Osteocyte (in vitro differentiated cells): ENCODE measurements around the gene PTPN1. TPM values are rescaled to one million over a fixed set of nuclear protein-coding genes. Genes with fewer than 3 reads are reported as not detected.
"Not testable (repeated sequence)": the region's sequence is repeated elsewhere in the genome, so short reads cannot be mapped to it uniquely, and the experiment has no call there.

Source experiments
- DNase-seq: peaks from one replicate; pipeline ENCODE4 v3.0.0; 2021; ENCODE audit warnings: mixed read lengths; ENCODE audit not compliant: unreplicated experiment; ENCODE audit errors: extremely low spot score
- H3K27ac Mint-ChIP-seq: one replicate; pipeline ENCODE4 v1.8.0; 2021; ENCODE audit warnings: mild to moderate bottlenecking, mixed read lengths; ENCODE audit not compliant: unreplicated experiment
- H3K27me3 Mint-ChIP-seq: one replicate; pipeline ENCODE4 v1.8.0; 2021; ENCODE audit warnings: mixed read lengths; ENCODE audit not compliant: unreplicated experiment
- H3K36me3 Mint-ChIP-seq: one replicate; pipeline ENCODE4 v1.8.0; 2021; ENCODE audit warnings: mixed read lengths; ENCODE audit not compliant: unreplicated experiment
- H3K4me1 Mint-ChIP-seq: one replicate; pipeline ENCODE4 v1.8.0; 2021; ENCODE audit warnings: mixed read lengths; ENCODE audit not compliant: unreplicated experiment
- H3K4me3 Mint-ChIP-seq: one replicate; pipeline ENCODE4 v1.8.0; 2021; ENCODE audit warnings: mild to moderate bottlenecking, moderate library complexity, mixed read lengths; ENCODE audit not compliant: unreplicated experiment
- H3K9me3 Mint-ChIP-seq: one replicate; pipeline ENCODE4 v1.8.0; 2021; ENCODE audit warnings: mixed read lengths; ENCODE audit not compliant: unreplicated experiment
- CTCF ChIP-seq: fragments of 200-600 bp; sonication (generic); IDR thresholded peaks from 2 replicates; pipeline ENCODE4 v1.5.0; 2021; ENCODE audit warnings: antibody characterized with exemption, mild to moderate bottlenecking, moderate library complexity
- total RNA-seq: library from RNA; stranded (reverse); gene quantifications from 2 replicates; pipeline ENCODE4 v1.2.1, GENCODE V29; 2021

Gene PTPN1
- total RNA-seq, 1 donor from 2014 or later = 29.1 TPM

DNA sequence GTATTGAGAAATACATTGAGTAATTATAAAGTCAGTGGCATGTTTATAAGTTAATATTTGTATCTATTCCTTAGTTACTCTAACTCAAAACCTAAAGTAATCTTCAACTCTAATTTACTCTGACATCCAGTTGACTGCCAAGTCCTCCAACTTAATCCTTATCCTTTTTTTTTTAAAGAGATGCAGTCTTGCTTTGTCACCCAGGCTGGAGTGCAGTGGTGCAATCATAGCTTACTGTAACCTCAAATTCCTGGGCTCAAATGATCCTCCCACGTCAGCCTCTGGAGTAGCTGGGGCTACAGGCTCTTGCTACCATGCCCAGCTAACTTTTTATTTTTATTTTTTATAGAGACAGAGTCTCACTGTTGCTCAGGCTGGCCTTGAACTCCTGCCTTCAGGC is 24.4 kb downstream of the PTPN1 start:
- Mint-ChIP-seq H3K27ac (peak overlapping the region; percentile 57), H3K4me1 (peaks cover 63% of the 10 kb centered on the region)

GRCh38 chr20:50535162-50535561 is 25.0 kb downstream of the PTPN1 start:
- no peaks in the 10 kb centered on the region for H3K9me3 Mint-ChIP-seq
- peaks cover 65% of the 10 kb centered on the region for H3K4me1 Mint-ChIP-seq
- H3K36me3 Mint-ChIP-seq = no peaks in the 10 kb centered on the region
- TF ChIP-seq CTCF = no peak
- H3K27ac Mint-ChIP-seq = peak overlapping the region; percentile 13
- no peak overlapping the region for H3K4me3 Mint-ChIP-seq
- no peaks in the 10 kb centered on the region for H3K27me3 Mint-ChIP-seq
- DNase-seq = no peak

More for the DNA sequence above, 24.4 kb downstream of the PTPN1 start:
- H3K27me3 Mint-ChIP-seq = no peaks in the 10 kb centered on the region
- no peak for TF ChIP-seq CTCF
- H3K9me3 Mint-ChIP-seq = no peaks in the 10 kb centered on the region
- no peak overlapping the region for H3K4me3 Mint-ChIP-seq
- no peak for DNase-seq
- no peaks in the 10 kb centered on the region for H3K36me3 Mint-ChIP-seq

GRCh38 chr20:50536333-50536732 is 26.1 kb downstream of the PTPN1 start:
- no peak for TF ChIP-seq CTCF
- Mint-ChIP-seq H3K4me3 (no peak overlapping the region), H3K9me3 (no peaks in the 10 kb centered on the region), H3K27ac (no peak overlapping the region), H3K4me1 (peaks cover 77% of the 10 kb centered on the region), H3K36me3 (no peaks in the 10 kb centered on the region), H3K27me3 (no peaks in the 10 kb centered on the region)
- DNase-seq = no peak

GRCh38 chr20:50537546-50538201 is 27.5 kb downstream of the PTPN1 start:
- DNase-seq = no peak
- Mint-ChIP-seq H3K27ac (peak overlapping the region; percentile 3), H3K4me1 (peaks cover 84% of the 10 kb centered on the region), H3K9me3 (no peaks in the 10 kb centered on the region), H3K36me3 (no peaks in the 10 kb centered on the region), H3K27me3 (no peaks in the 10 kb centered on the region), H3K4me3 (no peak overlapping the region)
- no peak for TF ChIP-seq CTCF

DNA sequence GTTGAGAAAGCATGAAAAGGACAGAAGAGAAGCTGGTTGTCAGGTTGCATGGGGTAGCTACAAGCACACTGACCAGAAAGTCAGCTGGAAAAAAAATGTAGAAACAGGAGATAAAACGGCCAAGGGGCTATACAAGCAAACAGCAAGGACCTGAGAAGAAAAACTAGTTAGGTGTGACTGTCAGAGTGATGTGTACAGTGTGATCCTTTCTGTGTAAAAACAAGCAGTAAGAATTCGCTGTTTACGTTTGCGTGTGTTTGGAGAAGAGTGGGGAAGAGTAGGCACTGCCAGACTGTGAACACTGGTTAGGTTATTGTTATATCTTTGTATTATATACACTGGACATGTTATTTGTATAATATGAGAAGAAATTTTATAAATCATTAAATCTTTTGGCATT is 28.1 kb downstream of the PTPN1 start:
- no peaks in the 10 kb centered on the region for H3K9me3 Mint-ChIP-seq
- H3K27me3 Mint-ChIP-seq = no peaks in the 10 kb centered on the region
- no peak for DNase-seq
- no peak for TF ChIP-seq CTCF
- H3K4me1 Mint-ChIP-seq = peaks cover 82% of the 10 kb centered on the region
- H3K27ac Mint-ChIP-seq = peak overlapping the region; percentile 3
- H3K4me3 Mint-ChIP-seq = no peak overlapping the region
- H3K36me3 Mint-ChIP-seq = no peaks in the 10 kb centered on the region

DNA sequence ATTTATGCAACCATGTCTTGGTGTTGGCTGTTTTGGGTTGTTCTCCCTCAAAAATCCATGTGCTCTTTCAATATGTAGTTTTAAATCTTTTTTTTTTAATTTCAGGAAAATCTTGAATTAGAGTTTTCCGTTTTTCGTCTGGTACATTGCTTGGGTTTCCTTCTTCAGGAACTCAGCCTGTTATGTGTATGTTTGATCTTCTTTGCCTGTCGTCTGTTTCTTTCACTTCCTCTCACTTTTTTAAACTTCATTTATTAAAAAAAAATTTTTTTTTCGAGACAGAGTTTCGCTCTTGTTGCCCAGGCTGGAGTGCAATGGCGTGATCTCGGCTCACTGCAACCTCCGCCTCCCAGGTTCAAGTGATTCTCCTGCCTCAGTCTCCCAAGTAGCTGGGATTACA is 29.6 kb downstream of the PTPN1 start:
- not testable (repeated sequence) for H3K36me3 Mint-ChIP-seq, H3K9me3 Mint-ChIP-seq, H3K27me3 Mint-ChIP-seq, H3K4me3 Mint-ChIP-seq, H3K27ac Mint-ChIP-seq, DNase-seq
- peaks cover 75% of the 10 kb centered on the region for H3K4me1 Mint-ChIP-seq
